ENCODE results near the gene TSPEAR. TPM values are rescaled to one million over a fixed set of nuclear protein-coding genes. Genes with fewer than 3 reads are reported as not detected.
"Not testable (repeated sequence)": the region's sequence is repeated elsewhere in the genome, so short reads cannot be mapped to it uniquely, and the experiment has no call there.

Gene TSPEAR
- total RNA-seq, 1 experiment from 2014 or later = not detected

DNA sequence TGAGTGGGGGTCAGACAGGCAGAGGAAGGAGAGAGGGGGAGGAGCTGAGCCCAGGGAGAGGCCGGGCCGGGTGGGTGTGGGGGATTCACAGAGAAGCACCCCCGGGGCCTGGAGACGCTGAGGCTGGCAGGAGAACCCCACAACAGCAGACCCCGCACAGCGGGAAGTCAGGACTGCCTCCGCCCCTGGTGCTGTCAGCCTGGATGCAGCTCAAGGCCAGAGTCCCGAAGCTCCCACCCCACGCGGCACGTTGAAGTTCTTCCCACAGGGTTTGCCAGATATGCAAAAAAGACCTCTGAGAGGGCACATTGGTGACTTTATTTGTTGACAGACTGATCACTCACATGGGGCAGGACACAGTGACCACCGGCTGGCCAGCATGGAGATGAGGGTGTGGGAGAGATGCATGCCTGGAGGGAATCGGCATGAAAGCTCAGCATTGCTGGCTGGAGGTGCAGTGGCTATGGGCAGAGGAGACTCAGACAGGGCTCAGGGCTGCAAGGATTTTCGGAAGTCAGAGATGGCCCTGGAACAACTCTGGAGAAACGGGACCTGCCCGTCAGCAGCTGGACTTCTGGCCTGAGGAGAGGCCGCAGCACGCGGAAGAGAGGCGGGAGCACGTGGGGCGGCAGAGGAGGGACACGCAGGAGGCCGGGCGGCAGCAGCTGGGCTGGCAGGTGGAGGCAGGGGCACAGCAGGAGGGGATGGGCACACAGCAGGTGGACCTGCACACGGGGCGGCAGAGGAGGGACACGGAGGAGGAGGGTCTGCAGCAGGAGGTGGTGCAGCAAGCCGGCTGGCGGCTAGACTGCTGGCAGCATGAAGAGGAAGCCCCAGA is 153.7 kb downstream of the TSPEAR start:
- in situ Hi-C loops (cut with HindIII; ENCODE audit: low pct_unique_long_range_greater_than_20kb, low sequenced_read_pairs) = no loop called here
- DNase-seq (ENCODE audit: low read depth) = no peak

DNA sequence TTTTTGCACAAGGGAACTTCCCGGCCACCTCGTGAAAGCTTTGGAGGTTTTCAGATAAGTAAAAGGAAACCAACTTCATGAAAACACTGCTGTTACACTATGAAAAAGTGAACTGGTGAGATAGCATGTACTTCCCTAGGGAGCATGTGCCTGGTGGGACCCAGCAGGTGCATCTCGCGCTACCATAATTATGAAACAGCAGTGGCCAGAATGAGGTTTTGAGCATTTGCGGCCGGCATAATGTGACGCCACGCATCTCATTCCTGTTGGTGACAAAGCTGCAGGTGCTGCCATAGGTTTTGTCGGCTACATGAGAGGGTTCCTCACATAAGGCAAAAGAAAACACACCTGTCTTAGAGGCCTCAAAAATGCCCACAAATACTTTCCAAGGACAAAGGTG is 154.5 kb downstream of the TSPEAR start:
- in situ Hi-C loops (cut with HindIII; ENCODE audit: low pct_unique_long_range_greater_than_20kb, low sequenced_read_pairs) = no loop called here
- DNase-seq (ENCODE audit: low read depth) = no peak

DNA sequence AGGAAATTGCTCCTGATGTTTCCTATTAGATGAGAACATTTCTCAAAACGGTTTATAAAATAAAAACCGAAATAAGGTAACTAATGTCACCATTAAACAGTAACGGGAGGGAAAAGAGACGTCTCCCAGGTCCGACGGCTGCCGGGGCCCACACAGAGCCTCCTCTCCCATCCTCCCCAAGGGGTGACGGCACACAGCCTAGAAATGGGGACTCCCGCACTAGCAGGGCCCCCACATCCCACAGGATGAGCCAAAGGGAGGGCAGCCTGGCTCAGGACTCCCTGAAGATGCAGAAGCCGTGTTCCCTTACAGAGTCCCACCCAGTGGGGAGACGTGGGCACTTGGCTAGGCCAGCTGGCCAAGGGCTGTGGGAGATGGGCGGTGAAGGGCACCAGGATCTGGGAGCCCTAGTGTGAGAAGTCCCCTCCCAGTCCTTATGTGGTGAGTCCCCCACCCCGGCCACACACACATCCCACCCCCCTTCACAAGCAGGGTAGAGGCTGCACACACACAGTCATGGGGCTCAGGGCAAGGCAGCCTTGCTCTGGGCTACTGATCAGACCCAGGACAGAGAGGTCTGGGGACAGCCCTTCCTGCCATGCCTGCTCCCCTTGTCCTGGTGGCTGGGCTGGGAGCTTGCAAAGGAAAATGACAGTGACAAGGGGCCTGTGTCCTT is 156.0 kb downstream of the TSPEAR start:
- DNase-seq (ENCODE audit: low read depth) = no peak
- in situ Hi-C loops (cut with HindIII; ENCODE audit: low pct_unique_long_range_greater_than_20kb, low sequenced_read_pairs) = no loop called here

DNA sequence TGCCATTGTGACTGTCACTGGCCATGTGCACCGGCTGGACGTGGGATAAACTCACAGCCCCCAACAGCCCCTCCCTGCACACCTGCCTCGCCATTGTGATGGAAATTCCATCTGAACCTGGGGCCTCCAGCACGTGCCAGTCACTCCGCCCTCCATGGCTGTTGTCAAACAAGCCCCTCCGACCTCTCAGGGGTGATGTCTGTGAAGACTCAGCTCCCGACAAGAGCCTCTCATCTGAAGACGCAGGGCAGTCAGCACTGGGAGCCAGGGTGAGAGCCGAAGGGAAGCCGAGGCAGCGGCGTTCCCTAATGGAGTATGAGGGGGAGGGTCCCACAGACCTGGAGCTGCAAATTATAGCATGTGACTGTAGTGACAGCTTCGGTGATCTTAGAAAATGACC is 158.7 kb downstream of the TSPEAR start:
- in situ Hi-C loops (cut with HindIII; ENCODE audit: low pct_unique_long_range_greater_than_20kb, low sequenced_read_pairs) = no loop called here
- no peak for DNase-seq (ENCODE audit: low read depth)

- DNase-seq (ENCODE audit: low read depth) = no peak
- in situ Hi-C loops (cut with HindIII; ENCODE audit: low pct_unique_long_range_greater_than_20kb, low sequenced_read_pairs) = no loop called here
Measured at GRCh38 chr21:44552136-44552535, 159.2 kb downstream of the TSPEAR start.

GRCh38 chr21:44551340-44551961 is 159.9 kb downstream of the TSPEAR start, which contains the start of gene KRTAP10-2:
Gene KRTAP10-2 (minus strand): TSS chr21:44551505. CDS start chr21:44551458, 47 bp downstream.
- in situ Hi-C loops (cut with HindIII; ENCODE audit: low pct_unique_long_range_greater_than_20kb, low sequenced_read_pairs) = no loop called here

GRCh38 chr21:44550807-44551206 is 160.6 kb downstream of the TSPEAR start:
- no peak for DNase-seq (ENCODE audit: low read depth)
- in situ Hi-C loops (cut with HindIII; ENCODE audit: low pct_unique_long_range_greater_than_20kb, low sequenced_read_pairs) = no loop called here

More at GRCh38 chr21:44551340-44551961, 159.9 kb downstream of the TSPEAR start, which contains the start of gene KRTAP10-2:
- no peak for DNase-seq (ENCODE audit: low read depth)

- DNase-seq (ENCODE audit: low read depth); in situ Hi-C loops (cut with HindIII; ENCODE audit: low pct_unique_long_range_greater_than_20kb, low sequenced_read_pairs): not testable (repeated sequence)
Measured at GRCh38 chr21:44550285-44550684, 161.1 kb downstream of the TSPEAR start.

GRCh38 chr21:44549525-44550211 is 161.7 kb downstream of the TSPEAR start:
- no peak for DNase-seq (ENCODE audit: low read depth)
- in situ Hi-C loops (cut with HindIII; ENCODE audit: low pct_unique_long_range_greater_than_20kb, low sequenced_read_pairs) = no loop called here

DNA sequence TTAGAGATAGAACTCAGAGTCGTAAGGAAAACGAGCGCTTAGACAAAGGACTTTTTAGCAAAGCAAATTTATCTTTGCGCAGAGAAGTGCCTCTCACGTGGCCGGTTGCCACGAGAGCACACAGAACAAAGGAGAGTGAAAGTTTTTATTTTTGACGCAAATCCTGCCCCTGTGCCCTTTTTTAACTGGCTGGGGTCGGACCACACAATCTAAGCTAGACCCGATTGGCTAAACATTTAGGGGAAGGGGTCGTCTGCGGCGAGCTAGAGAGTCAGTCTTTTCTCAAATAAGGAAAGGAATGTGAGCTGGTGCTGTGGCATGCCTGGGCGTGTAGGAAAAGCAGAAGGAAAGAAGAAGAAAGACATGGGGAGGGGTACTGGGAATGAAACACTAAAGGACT is 162.4 kb downstream of the TSPEAR start:
- in situ Hi-C loops (cut with HindIII; ENCODE audit: low pct_unique_long_range_greater_than_20kb, low sequenced_read_pairs) = no loop called here
- DNase-seq (ENCODE audit: low read depth) = no peak

DNA sequence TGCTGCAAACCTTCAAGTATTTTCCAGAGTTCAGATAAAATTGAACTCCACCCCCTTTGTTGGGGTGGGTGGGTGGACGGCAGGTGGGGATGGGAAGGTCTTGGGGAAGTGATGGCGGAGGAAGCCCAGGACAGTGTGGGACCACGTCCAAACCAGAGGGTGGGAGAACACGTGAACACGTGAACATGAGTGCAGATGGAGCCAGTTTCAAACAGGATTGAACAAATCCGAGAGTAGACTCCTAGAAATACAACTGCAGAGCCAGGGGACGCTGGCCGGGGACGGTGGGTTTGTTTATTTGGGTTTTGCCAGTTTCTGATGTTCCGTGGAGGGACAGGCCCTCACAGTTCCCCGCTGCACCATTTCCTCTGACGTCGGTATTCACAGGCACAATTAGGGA is 163.0 kb downstream of the TSPEAR start:
- in situ Hi-C loops (cut with HindIII; ENCODE audit: low pct_unique_long_range_greater_than_20kb, low sequenced_read_pairs) = no loop called here
- DNase-seq (ENCODE audit: low read depth) = no peak

GRCh38 chr21:44547656-44548331 is 163.6 kb downstream of the TSPEAR start:
- in situ Hi-C loops (cut with HindIII; ENCODE audit: low pct_unique_long_range_greater_than_20kb, low sequenced_read_pairs) = no loop called here
- no peak for DNase-seq (ENCODE audit: low read depth)

DNA sequence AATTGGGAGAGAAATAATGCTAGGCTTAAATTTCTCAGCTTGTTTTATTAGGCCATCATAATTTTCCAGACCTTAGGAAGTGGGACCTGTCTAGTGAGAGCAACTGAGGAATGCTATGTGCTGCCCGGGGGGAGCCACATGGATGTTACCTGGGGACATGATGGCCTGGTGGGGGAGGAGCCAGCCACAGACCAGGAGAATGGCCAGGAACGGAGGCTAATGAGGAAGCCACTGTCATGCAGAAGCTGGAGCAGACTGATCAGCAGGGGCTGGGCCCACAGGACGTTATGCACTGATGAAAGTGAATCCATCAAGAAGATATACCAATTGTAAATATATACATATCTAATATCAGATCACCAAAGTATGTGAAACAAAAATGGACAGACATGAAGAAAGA is 166.8 kb downstream of the TSPEAR start:
- in situ Hi-C loops (cut with HindIII; ENCODE audit: low pct_unique_long_range_greater_than_20kb, low sequenced_read_pairs) = no loop called here
- DNase-seq (ENCODE audit: low read depth) = no peak

- no peak for DNase-seq (ENCODE audit: low read depth)
- in situ Hi-C loops (cut with HindIII; ENCODE audit: low pct_unique_long_range_greater_than_20kb, low sequenced_read_pairs) = no loop called here
Measured at GRCh38 chr21:44542716-44543115, 168.7 kb downstream of the TSPEAR start.

DNA sequence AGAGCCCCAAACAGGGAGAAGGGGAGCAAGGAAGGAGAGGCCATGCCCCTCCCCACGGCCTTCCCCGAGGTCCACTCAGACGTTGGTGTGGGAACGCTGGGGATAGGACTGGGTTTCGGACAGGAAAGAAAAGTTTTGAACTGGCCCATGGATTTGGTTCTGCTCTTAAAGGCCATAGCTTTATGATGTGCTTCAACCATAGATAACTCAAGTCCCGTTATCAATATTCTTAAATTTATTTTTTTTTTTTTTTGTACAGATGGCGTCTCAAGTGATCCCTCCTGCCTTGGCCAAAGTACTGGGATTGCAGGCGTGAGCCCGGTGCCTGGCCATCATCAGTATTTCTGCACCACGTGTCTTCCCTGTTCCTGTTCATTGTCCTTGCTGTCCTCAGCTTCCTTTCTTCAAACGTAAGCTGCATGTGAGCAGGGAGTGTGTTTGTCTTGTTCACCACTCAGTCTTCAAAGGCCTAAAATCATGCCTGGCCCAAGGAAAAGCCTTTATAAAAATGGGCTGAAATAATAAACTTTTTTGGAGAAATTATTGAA is 170.6 kb downstream of the TSPEAR start:
- no peak for DNase-seq (ENCODE audit: low read depth)
- in situ Hi-C loops (cut with HindIII; ENCODE audit: low pct_unique_long_range_greater_than_20kb, low sequenced_read_pairs) = no loop called here

DNA sequence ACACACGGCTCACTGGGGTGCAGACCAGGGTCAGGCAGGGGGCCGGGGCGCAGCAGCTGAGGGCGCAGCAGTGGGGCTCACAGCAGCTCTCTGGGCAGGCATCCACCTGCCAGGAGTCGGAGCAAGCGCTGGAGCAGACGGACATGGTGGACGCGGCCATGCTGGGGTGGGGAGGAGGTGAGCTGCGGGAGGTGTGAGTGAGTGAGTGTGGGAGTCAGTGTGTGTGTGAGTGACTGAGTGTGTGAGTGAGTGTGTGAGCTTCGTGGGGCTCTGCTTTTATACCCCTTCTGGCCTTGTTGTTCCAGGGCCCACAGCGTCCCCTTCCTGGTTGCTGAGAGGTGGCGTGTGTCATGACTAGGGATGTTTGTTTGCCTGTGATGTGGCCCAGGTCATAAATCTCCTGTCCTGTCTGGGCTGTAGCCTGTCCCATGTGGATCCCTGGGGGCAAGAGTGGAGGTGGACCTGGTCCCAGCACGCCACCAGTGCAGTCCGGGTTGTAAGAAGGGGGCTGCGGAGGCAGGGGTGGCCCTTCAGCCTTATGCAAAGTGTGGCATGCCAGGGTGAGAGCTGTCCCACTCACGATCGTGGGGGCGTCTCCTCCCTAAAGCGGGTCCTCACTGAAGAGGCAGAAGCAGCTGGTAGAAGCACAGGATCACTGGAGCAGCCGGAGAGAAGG is 171.2 kb downstream of the TSPEAR start, which contains the start of gene KRTAP10-1:
TSS of gene KRTAP10-1 (minus strand) at position 205 of the 676 bp plus-strand sequence. CDS start at position 160, 45 bp downstream.
- no peak for DNase-seq (ENCODE audit: low read depth)
- in situ Hi-C loops (cut with HindIII; ENCODE audit: low pct_unique_long_range_greater_than_20kb, low sequenced_read_pairs) = no loop called here

DNA sequence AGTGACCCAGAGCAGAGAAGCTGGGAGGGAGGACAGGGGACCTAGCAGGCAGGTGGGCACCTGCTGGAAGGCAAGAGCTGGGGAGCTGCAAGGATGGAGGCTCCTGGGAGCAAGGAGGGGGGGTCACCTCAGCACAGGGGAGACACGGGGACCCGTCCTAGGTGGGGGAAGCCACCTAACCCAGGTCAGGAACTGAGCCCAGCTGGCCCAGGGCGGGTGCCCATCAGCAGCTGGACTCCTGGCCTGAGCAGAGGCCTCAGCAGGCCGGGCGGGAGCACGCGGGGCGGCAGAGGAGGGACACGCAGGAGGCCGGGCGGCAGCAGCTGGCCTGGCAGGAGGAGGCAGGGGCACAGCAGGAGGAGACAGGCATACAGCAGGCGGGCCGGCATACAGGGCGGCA is 172.3 kb downstream of the TSPEAR start:
- in situ Hi-C loops (cut with HindIII; ENCODE audit: low pct_unique_long_range_greater_than_20kb, low sequenced_read_pairs) = no loop called here
- DNase-seq (ENCODE audit: low read depth) = no peak
